Stimulated activated CD4-positive, alpha-beta T cell treated with anti-CD3 and anti-CD28 coated beads, Interleukin-1b, Interleukin-23, amount 100 ng/mL, for 24 hours (primary cell): ENCODE data around the gene CCDC34.

Experiments
- DNase-seq, 4 experiments: peaks; one replicate each; pipeline ENCODE4 v3.0.0-alpha.2; 2020; ENCODE audit warnings: low read depth in 4 of 4, low spot score in 1 of 4

The CCDC34 gene

GRCh38 chr11:27291954-27292636, 70.9 kb downstream of the CCDC34 start:
- DNase-seq, result no peak

GRCh38 chr11:27291302-27291889, 71.6 kb downstream of the CCDC34 start:
- no peak for DNase-seq

- no peak for DNase-seq
Observed at GRCh38 chr11:27290261-27291050, 72.6 kb downstream of the CCDC34 start.
